ENCODE results near the gene SPG7.
"Not testable (repeated sequence)": the region's sequence is repeated elsewhere in the genome, so short reads cannot be mapped to it uniquely, and the experiment has no call there.

Gene SPG7

DNA sequence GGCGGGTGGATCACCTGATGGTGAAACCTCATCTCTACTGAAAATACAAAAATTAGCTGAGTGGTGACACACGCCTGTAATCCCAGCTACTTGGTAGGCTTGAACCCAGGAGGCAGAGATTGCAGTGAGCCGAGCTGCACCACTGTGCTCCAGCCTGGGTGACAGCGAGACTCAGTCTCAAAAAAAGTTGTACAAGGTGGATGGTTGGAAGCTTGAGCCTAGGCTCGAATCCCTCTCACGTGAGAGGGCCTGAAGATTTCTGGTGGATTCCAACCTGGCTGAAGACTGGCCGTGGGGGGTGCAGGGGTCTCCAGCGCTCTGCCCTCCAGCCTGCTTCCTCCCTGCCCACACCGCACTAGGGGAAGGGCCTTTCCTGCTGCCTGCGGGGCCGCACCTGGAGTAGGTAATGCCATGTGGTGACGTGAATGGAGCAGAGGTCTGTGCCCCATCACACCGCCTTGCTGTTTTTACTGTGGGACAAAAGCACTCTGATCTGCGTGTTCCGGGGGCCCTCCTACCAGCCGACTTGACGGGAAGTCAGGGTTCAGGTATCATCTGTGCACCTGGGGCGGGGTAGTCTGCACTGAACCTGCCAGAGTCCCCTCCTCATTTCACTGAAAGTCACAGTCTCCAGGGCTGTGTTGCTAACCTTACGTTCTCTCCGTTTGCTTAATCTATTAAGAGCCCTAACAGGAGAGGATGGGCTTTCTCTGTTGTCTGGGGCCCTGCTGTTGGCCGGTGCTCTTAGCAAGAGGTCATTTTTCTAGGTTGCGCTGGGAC lies 56.5 kb downstream of the SPG7 start:
- no peak for DNase-seq (ENCODE audit: low spot score)

DNA sequence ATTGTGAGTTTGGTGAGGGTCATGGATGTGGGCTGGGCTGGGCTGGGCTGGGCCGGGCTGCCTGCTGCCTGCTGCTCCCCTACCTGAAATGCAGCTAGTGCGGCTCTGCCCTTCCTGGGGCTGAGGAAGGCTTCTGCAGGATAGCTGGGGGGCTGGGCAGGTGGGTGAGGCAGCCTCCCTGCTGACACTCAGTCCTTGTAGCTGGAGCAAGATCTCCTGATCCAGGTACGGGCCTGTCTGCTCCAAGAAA lies 57.0 kb downstream of the SPG7 start:
- no peak for DNase-seq (ENCODE audit: low spot score)

DNA sequence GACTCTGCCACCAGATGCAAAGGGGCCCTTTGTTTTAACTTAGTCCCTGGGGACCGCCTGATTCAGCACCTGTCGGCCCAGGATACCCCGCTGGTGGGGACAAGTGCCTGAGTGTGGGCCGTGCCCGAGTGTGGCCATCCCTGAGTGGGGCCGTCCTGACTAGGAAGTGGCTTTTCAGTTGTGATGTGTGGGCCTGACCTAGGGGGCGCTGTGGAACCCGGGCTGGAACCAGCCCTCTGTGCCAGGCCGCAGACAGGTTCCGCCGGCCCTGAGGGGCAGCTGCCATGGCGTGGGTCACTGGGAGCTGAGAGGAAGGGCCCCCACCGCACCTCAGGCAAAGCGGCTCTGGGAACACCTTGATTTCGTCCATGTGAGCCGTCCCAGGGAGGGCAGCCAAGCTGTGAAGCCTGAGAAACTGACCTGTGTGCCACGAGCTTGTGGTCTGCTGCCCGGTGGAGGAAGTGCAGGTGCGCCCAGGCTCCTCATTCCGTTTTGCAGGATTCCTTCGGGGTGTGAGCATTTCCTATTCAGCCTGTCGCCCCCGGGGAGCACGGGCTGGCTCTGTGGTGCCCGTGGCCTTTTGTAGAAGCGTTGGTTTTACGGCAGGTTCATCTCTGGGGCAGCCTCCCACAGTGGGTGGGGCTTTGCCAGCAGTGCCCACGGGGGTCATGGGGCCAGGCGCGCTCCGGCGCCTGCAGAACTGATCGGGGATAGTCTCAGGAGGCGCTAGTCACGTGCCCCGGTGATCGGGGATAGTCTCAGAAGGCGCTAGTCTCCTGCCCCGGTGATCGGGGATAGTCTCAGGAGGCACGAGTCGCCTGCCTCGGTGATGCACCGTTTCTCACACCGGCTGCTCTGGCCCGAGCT lies 57.5 kb downstream of the SPG7 start:
- DNase-seq (ENCODE audit: low spot score), result peak; percentile 21

DNA sequence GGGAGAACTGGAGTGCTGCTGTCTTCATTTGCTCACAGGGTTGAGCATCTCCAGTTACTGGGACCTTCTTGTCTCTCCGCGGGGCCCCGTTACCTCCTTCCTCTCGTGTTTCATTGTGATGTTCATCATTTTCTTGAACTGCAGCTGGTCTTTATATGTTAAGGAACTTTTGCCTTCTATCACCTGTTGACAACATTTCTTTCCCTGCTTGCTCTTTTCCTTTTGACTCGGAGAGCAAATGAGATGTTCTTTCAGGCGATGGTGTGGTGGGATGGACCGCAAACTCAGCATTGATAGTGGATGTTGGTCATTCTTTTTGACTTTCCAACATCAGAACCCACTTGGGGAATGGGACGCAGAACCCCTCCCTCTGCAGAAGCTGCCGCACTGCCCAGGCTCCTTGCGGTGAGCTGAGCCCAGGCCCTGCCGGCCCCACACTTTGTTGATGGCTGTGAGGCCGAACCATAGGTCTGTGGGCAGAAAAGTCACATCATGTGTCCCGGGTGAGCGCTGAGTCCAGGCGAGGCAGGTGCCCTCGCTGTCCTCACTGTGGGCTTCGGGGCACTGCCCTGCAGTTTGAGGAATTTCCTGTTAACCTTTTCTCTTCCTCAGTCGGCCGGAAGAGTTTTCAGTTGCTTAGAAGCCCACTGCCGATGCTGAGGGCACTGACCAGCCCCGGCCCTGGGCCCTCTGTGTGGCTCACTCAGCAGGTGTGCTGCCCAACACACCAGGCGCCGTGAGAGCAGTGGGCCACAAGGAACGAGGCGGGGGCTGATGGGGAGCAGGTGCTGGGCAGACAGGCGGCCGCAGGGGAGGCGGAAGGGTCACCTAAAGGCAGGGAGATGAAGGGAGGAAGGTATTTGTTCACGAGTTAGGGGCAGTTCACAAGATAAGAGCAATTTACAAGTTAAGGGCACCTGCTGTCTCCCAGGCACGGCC lies 59.7 kb downstream of the SPG7 start:
- no peak for DNase-seq (ENCODE audit: low spot score)

DNA sequence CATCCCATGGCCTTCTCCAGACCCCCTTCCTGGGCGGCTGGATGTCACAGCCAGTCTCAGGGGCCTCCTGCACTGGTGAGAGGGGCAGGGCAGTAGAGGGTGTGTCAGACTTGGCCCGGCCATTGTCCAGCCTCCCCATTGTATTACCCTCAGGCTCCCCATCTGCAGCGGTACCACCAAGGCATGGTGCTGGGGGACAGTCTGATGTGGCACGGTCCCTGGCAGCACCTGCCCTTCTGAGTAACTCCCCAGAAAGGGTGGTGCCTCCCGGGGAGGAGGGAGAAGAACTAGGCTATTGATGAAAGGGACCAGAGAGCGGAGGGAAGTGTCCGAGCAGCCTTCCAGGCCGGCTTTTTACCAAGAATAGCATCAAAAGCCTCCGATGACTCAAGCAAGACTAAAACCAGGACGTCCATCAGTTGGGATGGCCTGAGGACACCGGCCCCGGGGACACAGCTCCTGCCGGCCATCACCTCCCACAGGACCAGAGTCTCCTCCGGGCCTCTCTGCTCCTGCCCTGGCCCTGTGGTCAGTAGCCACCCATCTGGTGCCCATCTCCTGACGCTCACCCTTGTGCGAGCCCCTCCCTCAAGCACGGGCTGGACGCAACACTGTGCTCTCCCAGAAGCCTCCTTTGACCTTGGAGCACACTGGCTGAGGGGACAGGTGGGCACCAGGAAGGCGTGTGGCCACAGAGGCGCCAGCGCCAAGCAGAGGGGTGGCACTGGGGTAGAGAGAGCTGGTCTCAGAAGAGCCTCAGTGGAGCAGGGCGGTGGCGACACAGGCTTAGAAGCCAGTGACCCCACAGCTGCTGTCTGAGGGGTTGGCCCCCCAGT lies 61.5 kb downstream of the SPG7 start:
- no peak for DNase-seq (ENCODE audit: low spot score)

DNA sequence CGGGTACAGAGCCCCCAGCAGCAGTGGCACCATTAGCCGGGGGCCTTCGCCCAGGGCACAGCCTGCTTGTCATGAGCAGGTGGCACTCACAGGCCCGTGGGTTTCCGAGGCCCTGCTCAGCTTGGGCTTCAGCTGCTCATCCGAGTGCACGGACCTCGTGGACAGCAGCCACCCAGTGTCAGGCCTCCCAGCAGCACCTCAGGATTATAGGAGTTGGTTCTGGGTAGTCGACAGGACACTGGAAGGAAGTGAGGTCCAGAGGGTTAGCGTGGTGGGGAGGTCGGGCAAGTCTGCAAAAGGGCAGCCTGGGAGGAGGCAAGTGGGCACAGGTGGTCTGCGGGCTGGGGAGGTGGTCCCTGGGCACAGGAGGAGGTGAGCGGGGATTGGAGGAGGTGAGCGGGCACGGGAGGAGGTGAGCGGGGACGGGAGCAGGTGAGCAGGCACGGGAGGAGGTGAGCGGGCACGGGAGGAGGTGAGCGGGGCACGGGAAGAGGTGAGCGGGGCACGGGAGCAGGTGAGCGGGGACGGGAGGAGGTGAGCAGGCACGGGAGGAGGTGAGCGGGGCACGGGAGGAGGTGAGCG lies 62.2 kb downstream of the SPG7 start:
- no peak for DNase-seq (ENCODE audit: low spot score)

DNA sequence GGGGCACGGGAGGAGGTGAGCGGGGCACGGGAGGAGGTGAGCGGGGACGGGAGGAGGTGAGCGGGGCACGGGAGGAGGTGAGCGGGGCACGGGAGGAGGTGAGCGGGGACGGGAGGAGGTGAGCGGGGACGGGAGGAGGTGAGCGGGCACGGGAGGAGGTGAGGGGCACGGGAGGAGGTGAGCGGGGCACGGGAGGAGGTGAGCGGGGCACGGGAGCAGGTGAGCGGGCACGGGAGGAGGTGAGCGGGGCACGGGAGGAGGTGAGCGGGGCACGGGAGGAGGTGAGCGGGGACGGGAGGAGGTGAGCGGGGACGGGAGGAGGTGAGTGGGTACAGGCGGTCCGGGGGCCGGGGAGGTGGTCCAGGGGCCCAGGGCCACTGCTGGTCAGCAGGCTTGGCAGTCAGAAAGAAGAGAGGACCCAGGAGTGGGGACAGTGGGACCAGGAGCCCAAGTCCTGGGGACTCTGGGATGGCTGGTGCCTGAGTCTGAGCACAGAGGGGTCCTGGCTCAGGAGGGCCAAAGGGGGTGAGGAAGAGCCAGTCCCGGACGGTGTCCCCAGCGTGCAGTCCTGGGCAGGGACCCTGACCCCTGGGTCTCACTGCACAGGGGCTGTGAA lies 62.9 kb downstream of the SPG7 start:
- DNase-seq (ENCODE audit: low spot score), result not testable (repeated sequence)

DNA sequence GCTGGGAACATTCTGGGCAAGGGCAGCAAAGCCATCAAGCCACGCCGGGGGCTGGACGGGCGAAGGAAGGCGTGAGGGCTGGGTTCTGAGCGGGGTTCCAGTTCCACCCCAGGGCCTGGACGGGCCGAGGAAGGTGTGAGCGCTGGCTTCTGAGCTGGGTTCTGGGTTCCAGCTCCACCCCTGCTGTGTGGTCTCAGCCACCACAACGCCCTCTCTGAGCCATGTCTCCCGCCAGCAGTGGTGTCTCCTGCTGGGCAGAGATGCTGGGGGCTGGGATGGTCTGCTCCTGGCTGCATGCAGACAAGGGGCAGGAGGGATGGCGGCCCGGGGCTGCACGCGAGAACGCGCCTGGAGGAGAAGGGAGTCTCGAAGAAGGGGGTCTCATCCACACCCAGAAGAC lies 63.4 kb downstream of the SPG7 start:
- DNase-seq (ENCODE audit: low spot score), result no peak

DNA sequence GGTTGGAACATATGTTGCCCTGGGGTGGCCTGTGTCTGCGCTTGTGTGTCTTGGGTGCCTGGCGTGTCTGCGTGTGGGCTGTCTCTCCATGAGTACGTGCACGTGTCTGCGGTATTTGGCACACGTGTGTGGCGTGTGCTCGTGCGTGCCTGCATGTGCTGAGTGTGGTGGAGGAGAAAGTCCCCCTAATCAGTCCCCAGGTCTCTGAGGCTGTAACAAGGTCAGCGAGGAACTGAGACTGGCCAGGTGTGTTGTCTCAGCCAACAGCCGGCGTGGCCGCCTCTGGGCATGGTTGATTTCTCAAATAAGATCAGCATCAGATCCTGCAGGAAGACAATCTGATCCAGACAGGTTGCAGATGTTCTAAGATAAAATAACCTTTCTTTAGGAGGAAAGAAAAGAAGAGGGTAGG lies 63.9 kb downstream of the SPG7 start:
- no peak for DNase-seq (ENCODE audit: low spot score)

DNA sequence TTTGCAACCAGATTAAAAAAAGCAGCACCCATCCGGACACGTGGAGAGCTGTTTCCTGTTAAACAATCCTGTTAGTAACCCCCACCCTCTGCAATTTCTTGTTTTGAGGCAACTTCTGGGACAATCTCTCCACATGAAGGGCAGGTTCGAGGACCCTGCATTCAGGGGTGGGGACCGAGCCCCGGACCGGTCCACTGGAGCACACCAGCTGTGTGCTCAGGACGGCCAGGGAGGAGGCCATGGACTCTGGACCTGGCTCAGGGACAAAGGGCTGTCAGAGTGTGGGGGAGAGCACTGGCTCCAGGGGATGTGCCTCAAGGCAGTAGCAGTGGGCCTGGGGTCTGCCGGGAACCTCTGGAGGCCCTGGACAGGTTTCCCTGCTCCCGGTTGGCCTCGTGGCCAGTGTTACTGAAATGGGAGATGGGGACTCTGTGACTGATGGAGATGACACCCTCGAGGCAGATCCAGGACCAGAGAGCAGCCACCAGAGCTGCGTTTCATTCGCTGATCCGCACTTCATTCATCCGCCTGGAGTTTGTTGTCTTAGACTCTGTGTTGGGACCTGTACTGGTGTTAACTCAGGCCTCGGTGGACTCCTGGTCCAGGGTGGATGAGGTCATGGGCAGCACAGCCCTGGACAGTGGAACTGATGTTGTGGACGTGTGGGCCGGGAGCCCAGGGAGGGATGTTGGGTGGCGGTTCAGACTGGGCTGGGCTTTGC lies 64.4 kb downstream of the SPG7 start:
- DNase-seq (ENCODE audit: low spot score), result no peak

DNA sequence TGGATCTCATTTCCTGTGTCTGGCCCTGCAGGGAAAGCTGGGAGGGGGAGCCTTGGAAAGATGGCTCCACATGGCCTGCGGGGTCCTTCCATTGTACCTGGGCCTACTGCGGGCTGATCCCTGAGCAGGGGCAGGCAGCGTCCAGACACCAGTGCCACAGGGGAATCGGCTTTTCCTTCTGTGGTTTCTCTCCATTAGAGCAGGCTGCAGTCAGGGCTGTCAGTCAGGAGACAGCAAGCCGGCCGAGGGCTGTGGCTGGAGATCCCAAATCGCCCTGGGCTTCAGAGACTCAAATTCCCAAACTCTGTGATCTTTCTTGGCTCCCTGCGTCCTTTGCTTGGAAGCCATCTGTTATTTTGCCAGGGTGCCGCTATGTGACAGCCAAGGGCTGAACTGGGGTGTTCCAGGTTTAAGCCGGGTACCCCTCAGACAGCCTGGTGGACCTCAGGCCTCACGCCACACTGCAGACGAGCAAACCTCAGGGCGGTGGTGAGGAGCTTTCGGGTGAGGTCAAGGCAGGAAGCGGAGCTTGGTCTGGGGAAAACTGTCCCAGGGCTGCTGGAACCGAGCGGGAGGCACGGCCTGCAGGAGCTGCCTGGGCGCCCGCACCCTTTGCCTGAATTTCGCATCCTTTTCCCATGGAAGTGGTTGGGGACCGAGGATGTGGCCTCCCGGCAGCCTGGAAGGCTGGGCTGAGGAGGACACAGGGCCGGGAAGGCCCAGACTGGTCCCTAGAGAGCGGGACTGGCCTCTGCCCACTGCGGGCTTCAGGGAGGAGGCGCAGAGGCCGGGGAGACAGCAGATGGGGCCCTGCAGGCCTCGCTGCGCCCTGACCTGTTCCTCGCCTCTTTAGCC lies 65.8 kb downstream of the SPG7 start:
- no peak for DNase-seq (ENCODE audit: low spot score)

DNA sequence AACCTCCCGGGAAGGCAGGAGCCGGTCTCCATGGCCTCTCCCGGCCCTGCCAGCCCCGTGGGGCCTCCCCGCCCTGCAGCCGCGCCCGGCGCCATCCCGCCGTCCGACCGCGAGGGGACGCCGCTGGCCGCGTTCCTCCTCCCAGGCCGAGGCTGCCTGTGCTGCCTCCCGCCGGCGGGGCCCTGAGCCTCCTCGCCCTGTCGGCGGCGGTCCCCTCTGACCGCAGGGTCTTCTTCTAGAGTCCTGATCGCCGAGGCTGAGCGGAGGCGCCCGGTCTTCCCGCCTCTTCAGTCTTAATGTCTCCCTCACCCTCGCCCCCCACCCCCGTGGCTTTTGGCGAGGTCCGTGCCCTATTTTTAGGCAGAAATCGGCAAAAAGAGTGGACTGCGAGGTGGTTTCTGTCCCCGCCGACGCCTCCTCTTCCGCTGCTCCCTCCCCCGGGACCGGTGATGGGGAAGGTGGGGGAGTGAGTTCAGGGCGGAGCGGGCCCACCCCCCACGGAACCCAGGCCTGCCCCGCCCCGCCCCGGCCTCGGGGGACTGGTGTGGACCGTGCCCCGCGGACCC lies 66.6 kb downstream of the SPG7 start:
- DNase-seq (ENCODE audit: low spot score), result peak; percentile 44

DNA sequence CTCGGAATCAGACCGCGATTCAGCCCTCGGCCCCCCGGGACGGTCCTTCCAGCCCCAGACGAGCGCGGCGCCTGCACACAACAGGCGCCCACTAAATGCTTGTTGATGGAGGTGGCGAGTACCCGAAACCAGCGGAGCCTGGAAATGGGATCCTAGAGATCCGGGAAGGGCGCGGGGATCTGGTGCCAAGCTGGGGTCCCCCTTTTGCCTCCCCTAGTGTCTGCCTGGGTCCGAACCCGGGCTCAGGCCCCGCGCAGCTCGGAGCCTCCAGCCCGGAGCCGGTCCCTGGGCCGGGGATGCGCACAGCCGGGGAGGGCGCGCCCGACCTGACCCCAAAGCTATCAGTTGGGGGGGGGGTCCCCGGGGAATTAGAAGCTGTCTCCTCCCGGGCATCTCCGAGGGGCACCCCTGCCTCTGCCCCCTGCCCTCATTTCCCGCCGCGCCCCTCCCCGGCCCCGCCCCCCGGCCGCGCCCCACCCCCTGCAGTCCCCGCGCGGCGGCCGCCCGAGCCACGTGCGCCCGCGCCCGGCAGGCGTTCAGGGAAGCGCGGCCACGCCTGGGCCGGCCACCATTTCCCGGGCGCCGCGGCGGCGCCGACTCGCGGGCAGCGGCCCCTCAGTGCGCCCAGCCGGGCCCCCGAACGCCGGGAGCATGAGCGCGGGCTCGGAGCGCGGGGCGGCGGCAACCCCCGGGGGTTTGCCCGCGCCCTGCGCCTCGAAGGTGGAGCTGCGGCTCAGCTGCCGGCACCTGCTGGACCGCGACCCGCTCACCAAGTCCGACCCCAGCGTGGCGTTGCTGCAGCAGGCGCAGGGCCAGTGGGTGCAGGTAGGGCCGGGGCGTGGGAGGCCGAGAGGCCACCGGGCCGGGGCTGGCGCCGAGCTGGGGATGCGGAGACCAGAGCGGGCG lies 67.3 kb downstream of the SPG7 start, which contains the start of gene CPNE7:
Gene CPNE7 (plus strand): TSS at position 512 of the 906 bp plus-strand sequence. CDS start 140 bp downstream, at position 652.
- DNase-seq (ENCODE audit: low spot score), result no peak

DNA sequence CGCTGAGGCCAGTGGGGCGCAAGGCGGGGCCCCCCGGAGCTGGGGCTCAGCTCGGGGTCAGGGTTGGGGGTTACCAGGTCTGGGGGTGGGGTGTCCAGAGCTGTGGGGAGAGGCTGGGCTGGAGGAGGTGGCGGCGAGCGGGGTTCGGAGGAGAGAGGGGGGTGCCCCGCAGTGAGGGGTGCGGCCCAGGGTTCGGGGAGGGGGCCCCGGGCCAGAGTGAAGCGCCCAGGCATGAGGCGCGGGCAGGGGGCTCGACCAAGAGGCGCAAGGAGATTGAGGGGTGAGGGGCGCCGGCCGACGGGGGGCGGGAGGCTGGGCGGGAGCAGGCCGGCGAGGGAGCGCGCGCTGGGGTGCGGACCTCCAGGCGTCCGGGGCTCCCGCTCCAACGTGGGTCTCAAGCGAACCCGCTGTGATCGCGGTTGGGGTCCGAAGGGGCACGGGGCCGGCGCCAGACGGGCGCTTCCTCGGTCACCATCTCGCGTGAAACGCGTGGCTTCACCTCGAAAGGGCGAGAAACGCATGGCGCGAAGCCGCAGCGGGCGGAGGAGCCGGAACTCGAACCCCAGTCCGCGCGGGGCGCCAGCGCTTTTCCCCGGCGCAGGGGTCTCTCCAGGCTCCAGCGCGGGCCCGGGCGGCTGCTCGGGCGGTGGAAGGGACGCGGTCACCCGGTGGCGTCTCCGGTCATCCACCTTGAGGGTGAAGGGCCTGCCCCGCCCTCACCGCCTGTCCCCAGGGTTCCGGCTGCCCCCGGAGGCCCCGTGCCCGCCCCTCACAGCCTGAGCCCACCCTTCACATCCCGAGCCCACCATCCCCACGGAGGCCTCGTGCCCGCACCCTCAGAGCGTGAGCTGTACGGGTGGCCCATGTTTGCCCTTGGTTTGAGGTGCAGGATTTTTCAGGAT lies 68.2 kb downstream of the SPG7 start:
- no peak for DNase-seq (ENCODE audit: low spot score)

DNA sequence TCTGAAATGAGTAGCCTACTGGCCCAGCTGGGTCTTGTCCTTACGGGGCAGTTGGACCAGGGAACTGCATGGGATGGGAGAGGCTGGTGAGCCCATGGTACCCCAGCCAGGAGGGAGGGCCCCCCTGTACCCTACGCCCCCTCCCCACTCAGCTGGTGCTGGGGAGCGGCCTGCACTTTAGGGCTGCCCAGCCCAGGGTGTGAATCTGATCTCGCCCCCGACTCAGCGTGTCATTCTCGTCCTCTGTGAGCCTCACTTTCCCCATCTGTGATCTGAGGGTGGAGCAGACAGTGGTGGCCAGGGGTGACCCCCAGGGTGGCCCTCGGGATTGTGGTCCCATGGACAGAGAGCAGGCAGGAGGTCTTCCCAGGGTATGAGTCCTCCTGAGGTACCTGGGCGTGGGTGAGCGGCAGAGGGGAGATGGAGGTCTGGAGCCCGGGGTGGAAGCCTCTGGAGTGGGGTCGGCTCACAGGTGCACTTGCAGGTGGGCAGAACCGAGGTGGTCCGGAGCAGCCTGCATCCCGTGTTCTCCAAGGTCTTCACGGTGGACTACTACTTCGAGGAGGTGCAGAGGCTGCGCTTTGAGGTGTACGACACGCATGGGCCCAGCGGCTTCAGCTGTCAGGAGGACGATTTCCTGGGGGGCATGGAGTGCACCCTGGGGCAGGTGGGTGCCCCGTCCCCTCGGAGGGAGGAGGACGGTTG lies 69.0 kb downstream of the SPG7 start:
- no peak for DNase-seq (ENCODE audit: low spot score)

DNA sequence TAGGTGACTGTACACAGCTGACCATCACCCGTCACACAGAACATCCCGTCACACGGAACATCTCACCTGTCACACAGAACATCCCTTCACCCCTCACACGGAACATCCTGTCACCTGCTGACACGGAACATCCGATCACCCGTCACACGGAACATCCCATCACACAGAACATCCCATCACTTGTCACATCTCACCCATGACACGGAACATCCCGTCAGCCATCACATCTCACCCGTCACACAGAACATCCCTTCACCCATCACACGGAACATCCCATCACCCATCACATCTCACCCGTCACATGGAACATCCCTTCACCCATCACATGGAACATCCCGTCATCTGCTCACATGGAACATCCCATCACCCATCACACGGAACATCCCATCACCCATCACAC lies 71.1 kb downstream of the SPG7 start:
- no peak for DNase-seq (ENCODE audit: low spot score)
